GM18502 (cell line): ENCODE measurements around the gene CD19.
"Not testable (repeated sequence)": the region's sequence is repeated elsewhere in the genome, so short reads cannot be mapped to it uniquely, and the experiment has no call there.

Source experiments
- ATAC-seq: cut with Tn5 transposase; IDR thresholded peaks from one replicate; pipeline ENCODE4 v1.9.1; 2021; ENCODE audit warnings: mild to moderate bottlenecking; ENCODE audit not compliant: unreplicated experiment, poor library complexity

The CD19 gene

DNA sequence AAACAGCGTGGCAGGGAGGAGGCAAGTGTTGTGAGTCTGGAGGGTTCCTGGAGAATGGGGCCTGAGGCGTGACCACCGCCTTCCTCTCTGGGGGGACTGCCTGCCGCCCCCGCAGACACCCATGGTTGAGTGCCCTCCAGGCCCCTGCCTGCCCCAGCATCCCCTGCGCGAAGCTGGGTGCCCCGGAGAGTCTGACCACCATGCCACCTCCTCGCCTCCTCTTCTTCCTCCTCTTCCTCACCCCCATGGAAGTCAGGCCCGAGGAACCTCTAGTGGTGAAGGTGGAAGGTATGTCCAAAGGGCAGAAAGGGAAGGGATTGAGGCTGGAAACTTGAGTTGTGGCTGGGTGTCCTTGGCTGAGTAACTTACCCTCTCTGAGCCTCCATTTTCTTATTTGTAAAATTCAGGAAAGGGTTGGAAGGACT is at the start of gene CD19:
Gene CD19 (plus strand): TSS at position 171 of the 425 bp plus-strand sequence. CDS start 30 bp downstream, at position 201.
- ATAC-seq: no peak

GRCh38 chr16:28882551-28883160 is 49.1 kb upstream of the CD19 start:
- no peak for ATAC-seq

DNA sequence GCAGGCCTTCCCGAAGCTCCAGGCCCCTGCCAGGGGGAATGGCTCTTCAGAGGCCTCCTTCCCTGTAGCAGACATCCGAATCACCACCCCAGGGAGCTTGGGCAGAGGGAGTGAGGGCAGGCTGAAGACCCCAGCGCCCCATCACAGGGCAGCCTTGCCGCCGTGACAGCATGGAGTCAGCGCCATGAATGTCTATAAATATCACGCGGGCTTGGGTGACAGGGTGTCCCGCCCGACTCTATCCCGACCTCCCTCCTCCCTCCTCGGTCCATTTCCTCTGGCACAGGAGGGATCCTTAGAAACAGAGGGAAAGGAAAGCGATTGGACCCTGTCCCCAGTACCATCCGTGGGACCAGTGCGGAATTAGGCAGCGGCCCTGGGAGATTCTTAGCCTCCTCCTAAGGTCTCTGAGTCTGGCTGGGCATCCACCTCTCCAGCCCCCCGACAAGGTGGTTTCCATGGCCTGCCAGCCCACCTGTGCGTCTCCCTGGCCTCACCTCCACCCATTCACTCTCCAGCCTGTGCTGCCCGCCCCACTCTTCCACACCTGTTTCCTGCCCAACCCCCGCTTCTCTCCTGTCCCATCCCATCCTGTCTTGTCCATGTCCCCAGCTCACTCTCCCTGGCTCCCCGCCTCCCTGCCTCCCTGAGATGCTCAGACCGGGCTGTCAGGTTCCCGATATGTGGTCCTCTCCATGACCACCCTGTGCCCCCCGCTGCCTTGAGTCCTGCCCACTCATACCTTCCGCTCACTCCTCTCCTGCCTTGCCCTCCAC is 48.4 kb upstream of the CD19 start:
- ATAC-seq: no peak

DNA sequence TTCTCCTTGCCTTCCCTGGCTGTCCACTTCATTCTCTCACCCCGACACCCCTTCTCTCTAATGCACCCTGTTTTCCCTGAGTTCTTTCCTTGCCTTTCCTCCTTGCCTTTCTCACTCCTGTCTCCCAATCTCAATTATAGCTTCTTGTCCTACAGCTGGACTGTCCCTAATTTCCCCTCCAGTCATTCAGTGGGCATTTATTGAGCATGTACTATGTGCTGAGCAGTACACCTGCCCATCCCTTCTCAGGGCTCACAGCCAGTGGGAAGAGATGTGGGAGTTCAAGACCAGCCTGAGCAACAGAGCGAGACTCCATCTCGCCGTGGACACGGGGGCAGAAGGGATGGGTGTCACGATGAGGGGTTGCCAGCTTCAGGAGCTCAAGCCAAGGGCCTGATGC is 47.7 kb upstream of the CD19 start:
- no peak for ATAC-seq

GRCh38 chr16:28886945-28887344 is 44.8 kb upstream of the CD19 start:
- no peak for ATAC-seq

DNA sequence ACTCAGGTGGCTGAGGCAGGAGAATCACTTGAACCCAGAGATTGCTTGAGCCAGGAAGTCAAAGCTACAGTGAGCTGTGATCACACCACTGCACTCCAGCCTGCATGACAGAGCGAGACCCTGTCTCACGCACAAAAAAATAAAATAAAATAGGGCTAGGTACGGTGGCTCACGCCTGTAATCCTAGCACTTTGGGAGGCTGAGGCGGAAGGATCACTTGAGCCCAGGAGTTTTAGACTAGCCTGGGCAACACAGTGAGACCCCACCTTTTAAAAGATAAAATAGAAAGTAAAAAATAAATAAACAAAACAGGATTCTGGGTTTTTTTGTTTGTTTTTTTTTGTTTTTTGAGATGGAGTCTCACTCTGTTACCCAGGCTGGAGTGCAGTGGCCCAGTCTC is 41.4 kb upstream of the CD19 start:
- ATAC-seq: not testable (repeated sequence)

DNA sequence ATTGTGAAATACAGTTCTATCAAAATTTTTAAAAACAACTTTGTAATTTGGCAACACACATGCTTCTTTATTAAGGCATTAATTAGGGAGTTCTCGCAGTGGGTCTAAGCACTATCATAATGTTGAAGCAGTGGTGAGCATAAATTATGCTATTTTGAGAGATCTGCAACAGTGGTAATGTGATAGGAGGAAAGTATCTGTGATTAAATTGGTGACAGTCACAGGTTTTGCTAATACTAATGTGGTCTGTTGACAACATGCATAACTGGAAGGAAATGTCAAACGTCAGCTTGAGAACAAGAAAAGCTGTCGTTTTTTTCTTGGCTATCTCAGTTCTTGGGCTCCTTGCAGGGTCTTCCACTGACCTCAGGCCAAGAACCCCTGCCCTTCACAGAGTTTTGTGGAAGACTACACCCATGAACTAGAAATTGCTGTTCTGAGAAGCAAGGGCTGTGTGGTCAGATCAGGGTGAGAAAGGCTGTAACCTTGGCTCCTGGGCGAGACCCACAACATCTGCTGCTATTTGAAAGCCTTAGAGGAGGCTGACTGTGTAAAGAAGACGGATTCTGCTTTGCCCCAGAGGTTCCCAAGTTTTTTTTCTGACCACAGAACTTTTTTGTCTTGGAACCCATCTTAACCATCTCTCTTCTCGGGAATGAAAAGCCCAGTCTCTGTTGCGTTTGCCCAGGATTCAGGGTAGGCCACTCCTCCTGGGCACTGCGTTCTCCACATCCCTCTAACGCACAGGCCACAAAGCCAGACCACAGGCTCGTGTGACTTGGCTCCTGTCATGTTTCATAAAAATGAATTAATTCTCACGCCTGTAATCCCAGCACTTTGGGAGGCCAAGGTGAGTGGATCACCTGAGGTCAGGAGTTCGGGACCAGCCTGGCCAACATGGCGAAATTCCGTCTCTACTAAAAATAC is 39.5 kb upstream of the CD19 start:
- no peak for ATAC-seq

DNA sequence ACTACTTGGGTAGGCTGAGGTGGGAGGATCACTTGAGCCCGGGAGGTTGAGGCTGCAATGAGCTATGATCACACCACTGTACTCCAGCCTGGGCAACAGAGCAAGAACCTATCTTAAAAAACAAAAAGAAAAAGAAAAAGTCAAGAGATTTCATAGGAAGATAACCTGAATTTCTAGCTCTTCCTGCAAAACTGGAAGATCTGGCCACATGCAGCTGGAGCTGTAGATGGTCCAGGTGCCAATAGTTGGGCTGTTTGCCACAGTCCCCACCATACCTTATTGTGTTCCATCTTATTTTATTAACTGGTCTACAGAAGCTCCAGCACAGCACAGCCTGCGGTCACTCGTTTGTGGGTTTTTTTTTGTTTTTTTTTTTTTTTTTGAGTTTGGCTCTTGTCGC is 38.5 kb upstream of the CD19 start:
- no peak for ATAC-seq

- no peak for ATAC-seq
These were observed 36.2 kb upstream of the CD19 start for GRCh38 chr16:28895609-28896008.

DNA sequence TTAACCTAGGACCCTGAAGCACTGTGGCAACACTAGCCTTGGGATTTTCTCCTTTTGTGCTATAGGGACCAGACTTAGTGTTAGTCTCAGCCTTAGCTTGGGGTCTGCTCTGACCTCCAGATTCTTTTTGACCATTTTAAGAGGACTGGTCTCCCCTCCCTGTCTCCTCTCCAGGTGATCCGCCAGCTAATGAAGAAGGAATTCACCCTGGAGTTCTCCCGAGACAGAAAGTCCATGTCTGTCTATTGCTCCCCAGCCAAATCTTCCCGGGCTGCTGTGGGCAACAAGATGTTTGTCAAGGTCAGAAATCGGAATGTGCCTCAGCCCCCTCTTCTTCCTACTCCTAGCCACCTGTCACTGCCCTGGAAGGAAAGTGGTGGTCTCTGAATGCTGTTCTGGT is 33.9 kb upstream of the CD19 start:
- ATAC-seq: no peak

DNA sequence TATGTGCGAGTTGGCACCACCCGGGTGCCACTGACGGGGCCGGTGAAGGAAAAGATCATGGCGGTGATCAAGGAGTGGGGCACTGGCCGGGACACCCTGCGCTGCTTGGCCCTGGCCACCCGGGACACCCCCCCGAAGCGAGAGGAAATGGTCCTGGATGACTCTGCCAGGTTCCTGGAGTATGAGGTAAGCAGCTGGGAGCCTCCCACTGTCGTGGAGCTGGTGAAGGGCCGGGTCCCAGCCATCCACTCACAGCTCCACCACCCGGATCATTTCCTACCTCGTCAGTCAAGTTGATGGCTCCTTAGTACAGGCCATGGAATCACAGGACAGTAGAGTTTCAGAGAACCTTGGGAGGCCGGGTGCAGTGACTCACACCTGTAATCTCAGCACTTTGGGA is 33.5 kb upstream of the CD19 start:
- ATAC-seq: no peak

DNA sequence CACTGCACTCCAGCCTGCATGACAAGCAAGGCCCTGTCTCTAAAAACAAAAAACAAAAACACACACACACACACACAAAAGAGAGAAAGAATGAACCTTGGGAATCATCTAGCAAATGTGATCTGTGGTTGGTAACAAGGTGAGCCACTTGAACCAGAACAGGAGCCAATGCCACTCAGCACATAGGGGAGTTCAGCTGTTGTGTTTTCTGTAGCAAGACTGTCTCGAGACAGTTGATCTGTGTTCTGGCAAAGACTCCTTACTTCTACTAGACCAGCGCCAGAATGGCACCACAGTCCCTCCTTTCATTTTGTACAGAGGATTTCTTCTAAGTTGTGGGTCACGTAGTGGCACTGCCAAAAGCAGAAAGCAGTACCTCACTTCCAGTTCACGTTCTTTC is 32.8 kb upstream of the CD19 start:
- ATAC-seq: no peak

DNA sequence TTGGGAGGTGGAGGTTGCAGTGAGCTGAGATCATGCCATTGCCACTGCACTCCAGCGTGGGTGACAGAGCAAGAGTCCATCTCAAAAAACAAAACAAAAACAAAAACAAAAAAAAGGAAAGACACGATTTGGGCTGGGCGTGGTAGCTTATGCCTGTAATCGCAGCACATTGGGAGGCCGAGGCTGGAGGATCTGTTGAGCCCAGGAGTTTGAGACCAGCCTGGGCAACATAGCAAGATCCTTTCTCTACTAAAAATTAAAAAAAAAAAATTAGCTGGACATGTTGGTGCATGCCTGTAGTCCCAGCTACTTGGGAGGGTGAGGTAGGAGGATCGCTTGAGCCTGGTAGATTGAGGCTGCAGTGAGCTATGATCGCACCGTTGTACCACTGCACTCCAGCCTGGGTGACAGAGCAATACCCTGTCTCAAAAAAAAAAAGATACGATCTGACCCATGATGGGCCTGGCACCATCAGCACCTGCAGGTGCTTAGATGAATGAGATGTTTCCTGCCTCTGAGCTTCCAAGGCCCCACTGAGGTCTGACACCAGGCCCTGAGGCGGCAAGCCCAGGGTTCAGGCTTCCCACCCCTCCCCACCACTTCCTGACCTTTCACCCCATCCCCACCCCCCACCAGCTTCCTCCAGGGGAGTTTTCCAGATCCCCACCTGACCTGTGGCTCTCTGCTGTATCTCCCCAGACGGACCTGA is 31.7 kb upstream of the CD19 start:
- no peak for ATAC-seq

DNA sequence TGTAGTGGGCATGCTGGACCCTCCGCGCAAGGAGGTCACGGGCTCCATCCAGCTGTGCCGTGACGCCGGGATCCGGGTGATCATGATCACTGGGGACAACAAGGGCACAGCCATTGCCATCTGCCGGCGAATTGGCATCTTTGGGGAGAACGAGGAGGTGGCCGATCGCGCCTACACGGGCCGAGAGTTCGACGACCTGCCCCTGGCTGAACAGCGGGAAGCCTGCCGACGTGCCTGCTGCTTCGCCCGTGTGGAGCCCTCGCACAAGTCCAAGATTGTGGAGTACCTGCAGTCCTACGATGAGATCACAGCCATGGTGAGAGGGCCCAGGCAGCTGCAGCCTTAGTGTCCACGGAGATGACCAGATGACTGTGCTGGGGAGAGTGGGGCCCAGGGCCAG is 31.2 kb upstream of the CD19 start:
- no peak for ATAC-seq

DNA sequence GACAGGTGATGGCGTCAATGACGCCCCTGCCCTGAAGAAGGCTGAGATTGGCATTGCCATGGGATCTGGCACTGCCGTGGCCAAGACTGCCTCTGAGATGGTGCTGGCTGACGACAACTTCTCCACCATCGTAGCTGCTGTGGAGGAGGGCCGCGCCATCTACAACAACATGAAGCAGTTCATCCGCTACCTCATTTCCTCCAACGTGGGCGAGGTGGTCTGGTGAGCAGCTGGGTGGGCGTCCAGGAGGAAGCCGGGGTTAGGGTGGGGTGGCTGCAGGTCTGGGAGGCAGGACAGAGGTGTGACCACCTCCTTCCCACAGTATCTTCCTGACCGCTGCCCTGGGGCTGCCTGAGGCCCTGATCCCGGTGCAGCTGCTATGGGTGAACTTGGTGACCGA is 29.9 kb upstream of the CD19 start:
- no peak for ATAC-seq

- ATAC-seq: no peak
These were observed 28.9 kb upstream of the CD19 start for GRCh38 chr16:28902909-28903308.

DNA sequence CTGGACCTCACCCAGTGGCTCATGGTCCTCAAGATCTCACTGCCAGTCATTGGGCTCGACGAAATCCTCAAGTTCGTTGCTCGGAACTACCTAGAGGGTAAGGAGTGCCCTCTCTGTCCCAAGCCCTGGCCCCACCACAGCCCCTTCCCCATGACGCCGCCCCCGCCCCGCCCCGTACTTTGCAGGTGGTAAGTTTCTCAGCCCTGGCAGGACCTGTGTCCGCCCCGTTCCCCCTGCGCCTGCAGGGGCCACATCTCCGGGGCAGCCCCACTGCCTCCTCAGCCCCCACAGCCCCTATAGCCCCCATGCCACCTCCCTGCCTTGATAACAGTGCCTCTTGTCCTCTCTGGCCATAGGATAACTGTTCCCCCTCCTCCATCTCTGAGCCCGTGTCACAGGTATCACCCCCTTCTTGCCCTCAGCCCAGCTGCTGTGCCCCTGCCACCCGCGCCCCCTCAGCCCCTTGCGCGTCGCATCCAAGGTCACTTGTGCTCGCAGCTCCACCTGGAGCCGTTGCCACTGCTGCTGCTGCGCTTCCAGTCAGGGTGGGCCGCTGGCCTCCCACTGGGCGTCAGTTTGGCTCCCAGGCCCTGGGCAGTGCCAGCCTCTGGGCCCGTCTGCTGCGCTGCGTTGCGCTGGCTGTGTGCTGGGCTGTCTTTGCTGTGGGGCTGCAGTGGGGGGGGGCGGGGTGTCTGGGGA is 28.3 kb upstream of the CD19 start:
- ATAC-seq: no peak

- ATAC-seq: no peak
These were observed 27.4 kb upstream of the CD19 start for GRCh38 chr16:28904363-28904762.

DNA sequence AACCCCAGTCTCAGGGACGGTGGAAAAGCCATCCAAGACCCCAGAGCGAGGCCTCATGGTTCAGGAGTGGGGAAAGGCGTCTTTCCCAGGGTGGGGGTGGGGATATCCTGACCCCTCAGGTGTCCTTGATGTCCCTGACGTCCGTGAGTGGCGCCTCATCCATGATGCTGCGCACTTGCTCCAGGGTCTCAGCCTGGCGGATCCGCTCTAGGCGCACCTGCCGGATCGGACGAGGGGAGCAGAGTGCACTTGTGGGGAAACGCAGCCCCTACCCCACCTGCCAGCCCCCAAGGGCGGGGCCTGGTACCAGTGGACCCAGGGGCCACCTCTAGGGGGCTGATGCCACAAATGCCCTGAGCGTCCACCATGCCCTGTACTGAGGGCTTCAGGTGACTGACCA is 26.9 kb upstream of the CD19 start:
- ATAC-seq: no peak

DNA sequence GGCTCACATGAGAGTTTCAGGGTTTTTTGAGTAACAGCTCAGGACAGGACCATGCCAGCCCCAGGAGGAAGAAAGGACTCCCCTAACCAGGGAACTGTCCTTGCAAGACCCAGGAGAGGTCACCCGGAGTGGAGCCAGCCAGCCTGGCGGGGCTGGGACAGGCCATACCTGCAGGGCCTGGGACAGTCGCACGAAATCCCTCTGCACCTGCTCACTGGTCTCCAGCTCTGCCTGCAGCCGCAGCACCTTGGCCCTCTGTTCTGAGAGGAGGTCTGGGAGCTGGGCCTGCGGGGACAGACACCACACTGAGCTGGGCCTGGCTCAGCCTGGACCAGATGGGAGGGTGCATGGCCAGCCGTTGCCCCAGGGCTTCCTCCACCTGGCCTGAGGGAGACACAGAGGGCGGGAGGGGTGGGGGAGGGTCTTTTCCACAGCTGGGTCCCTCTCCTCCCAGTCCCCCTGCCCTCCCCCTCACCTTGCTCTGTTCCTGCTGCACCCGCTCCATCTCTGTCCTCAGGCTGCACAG is 26.5 kb upstream of the CD19 start:
- no peak for ATAC-seq
